GM06990 (cell line): ENCODE measurements around the gene TMEM132C.

ENCODE experiments used
- DNase-seq: peaks from one replicate; pipeline ENCODE4 v3.0.0-alpha.2; 2011; ENCODE audit not compliant: insufficient read length; ENCODE audit errors: extremely low read depth
- H3K27me3 ChIP-seq: replicated peaks from 2 replicates; pipeline ENCODE4 v1.6.0; 2011; ENCODE audit warnings: low read length; ENCODE audit not compliant: control insufficient read depth, insufficient read depth
- H3K36me3 ChIP-seq: 2 replicates; pipeline ENCODE4 v1.5.1; 2011; ENCODE audit warnings: low read length; ENCODE audit not compliant: control insufficient read depth, insufficient read depth
- H3K4me3 ChIP-seq: replicated peaks from 2 replicates; pipeline ENCODE4 v1.5.1; 2011; ENCODE audit warnings: low read depth, mild to moderate bottlenecking, control low read depth, low read length
- CTCF ChIP-seq: IDR thresholded peaks from 2 replicates; pipeline ENCODE4 v1.5.1; 2011; ENCODE audit warnings: low read length, control low read depth, mild to moderate bottlenecking, inconsistent platforms; ENCODE audit not compliant: insufficient read depth, poor library complexity, severe bottlenecking

Gene TMEM132C

GRCh38 chr12:128385736-128386135 lies 118.8 kb downstream of the TMEM132C start:
- Histone ChIP-seq H3K27me3 (no peaks in the 10 kb centered on the region), H3K4me3 (no peak overlapping the region), H3K36me3 (no peaks in the 10 kb centered on the region)
- TF ChIP-seq CTCF: no peak
- DNase-seq: no peak

GRCh38 chr12:128387811-128388422 lies 120.9 kb downstream of the TMEM132C start:
- no peak overlapping the region for H3K4me3 ChIP-seq
- TF ChIP-seq CTCF: peak; percentile 53
- H3K27me3 ChIP-seq: no peaks in the 10 kb centered on the region
- DNase-seq: peak; percentile 4
- H3K36me3 ChIP-seq: no peaks in the 10 kb centered on the region

- Histone ChIP-seq H3K4me3 (no peak overlapping the region), H3K36me3 (no peaks in the 10 kb centered on the region), H3K27me3 (no peaks in the 10 kb centered on the region)
- DNase-seq: no peak
- TF ChIP-seq CTCF: no peak
Measured at GRCh38 chr12:128388461-128389000, 121.6 kb downstream of the TMEM132C start.

GRCh38 chr12:128393346-128393745 lies 126.4 kb downstream of the TMEM132C start:
- H3K4me3 ChIP-seq: no peak overlapping the region
- no peak for DNase-seq
- H3K36me3 ChIP-seq: no peaks in the 10 kb centered on the region
- no peak for TF ChIP-seq CTCF
- no peaks in the 10 kb centered on the region for H3K27me3 ChIP-seq

- no peak for DNase-seq
- TF ChIP-seq CTCF: no peak
- Histone ChIP-seq H3K27me3 (no peaks in the 10 kb centered on the region), H3K4me3 (no peak overlapping the region), H3K36me3 (no peaks in the 10 kb centered on the region)
Measured at GRCh38 chr12:128394137-128394536, 127.2 kb downstream of the TMEM132C start.

GRCh38 chr12:128399253-128399652 lies 132.3 kb downstream of the TMEM132C start:
- Histone ChIP-seq H3K36me3 (no peaks in the 10 kb centered on the region), H3K27me3 (no peaks in the 10 kb centered on the region), H3K4me3 (no peak overlapping the region)
- DNase-seq: no peak
- no peak for TF ChIP-seq CTCF
